Measurements from ENCODE around the gene SH3GL1.

Gene SH3GL1

GRCh38 chr19:4413588-4413987 lies 13.2 kb upstream of the SH3GL1 start:
- no peak for TF ChIP-seq CTCF (conservative IDR thresholded peaks at IDR 0.05; ENCODE audit: control insufficient read depth, insufficient read depth, low read depth, low read length)
- H3K4me3 ChIP-seq (ENCODE audit: control insufficient read depth, low read depth, low read length) = no peak overlapping the region
- DNase-seq (ENCODE audit: low read depth) = no peak

- no peak overlapping the region for H3K4me3 ChIP-seq (ENCODE audit: control insufficient read depth, low read depth, low read length)
Observed at GRCh38 chr19:4409123-4409933, 9.0 kb upstream of the SH3GL1 start.

GRCh38 chr19:4406626-4407025 lies 6.3 kb upstream of the SH3GL1 start:
- H3K4me3 ChIP-seq (ENCODE audit: control insufficient read depth, low read depth, low read length) = no peak overlapping the region
- DNase-seq (ENCODE audit: low read depth) = no peak
- TF ChIP-seq CTCF (conservative IDR thresholded peaks at IDR 0.05; ENCODE audit: control insufficient read depth, insufficient read depth, low read depth, low read length) = no peak

More at GRCh38 chr19:4409123-4409933, 9.0 kb upstream of the SH3GL1 start:
- DNase-seq (ENCODE audit: low read depth) = no peak
- no peak for TF ChIP-seq CTCF (conservative IDR thresholded peaks at IDR 0.05; ENCODE audit: control insufficient read depth, insufficient read depth, low read depth, low read length)

- no peak for DNase-seq (ENCODE audit: low read depth)
- no peak overlapping the region for H3K4me3 ChIP-seq (ENCODE audit: control insufficient read depth, low read depth, low read length)
- no peak for TF ChIP-seq CTCF (conservative IDR thresholded peaks at IDR 0.05; ENCODE audit: control insufficient read depth, insufficient read depth, low read depth, low read length)
Observed at GRCh38 chr19:4405977-4406376, 5.6 kb upstream of the SH3GL1 start.

- no peak for TF ChIP-seq CTCF (conservative IDR thresholded peaks at IDR 0.05; ENCODE audit: control insufficient read depth, insufficient read depth, low read depth, low read length)
- DNase-seq (ENCODE audit: low read depth) = no peak
- peak overlapping the region; percentile 90 for H3K4me3 ChIP-seq (ENCODE audit: control insufficient read depth, low read depth, low read length)
Observed at GRCh38 chr19:4403005-4403761, 2.8 kb upstream of the SH3GL1 start.

GRCh38 chr19:4402171-4403004 lies 2.0 kb upstream of the SH3GL1 start, which contains the start of gene CHAF1A:
Gene CHAF1A (plus strand): TSS chr19:4402640. CDS start chr19:4402763, 123 bp downstream.
- TF ChIP-seq CTCF (conservative IDR thresholded peaks at IDR 0.05; ENCODE audit: control insufficient read depth, insufficient read depth, low read depth, low read length) = no peak
- DNase-seq (ENCODE audit: low read depth) = peak; percentile 100
- peak within 1 kb of the TSS; percentile 90 for H3K4me3 ChIP-seq (ENCODE audit: control insufficient read depth, low read depth, low read length)

Measured in fibroblast of mammary gland (primary cell).